HepG2 (cell line): ENCODE measurements around the gene OXLD1. TPM values are rescaled to one million over a fixed set of nuclear protein-coding genes. Genes with fewer than 3 reads are reported as not detected.

Experiments
- NPAS2 ChIP-seq: sonication (generic); formaldehyde crosslinking; IDR thresholded peaks from 2 replicates; pipeline ENCODE4 v1.8.0; 2022; ENCODE audit warnings: mild to moderate bottlenecking, missing genetic modification reagents, borderline replicate concordance
- PHF21A ChIP-seq: sonication (generic); formaldehyde crosslinking; IDR thresholded peaks from 2 replicates; pipeline ENCODE4 v1.5.0; 2020; ENCODE audit warnings: mild to moderate bottlenecking, missing genetic modification reagents
- SCMH1 ChIP-seq: sonication (generic); formaldehyde crosslinking; IDR thresholded peaks from 2 replicates; pipeline ENCODE4 v1.9.0; 2021; ENCODE audit warnings: missing genetic modification reagents, mild to moderate bottlenecking, borderline replicate concordance
- THAP8 ChIP-seq: sonication (generic); formaldehyde crosslinking; IDR thresholded peaks from 2 replicates; pipeline ENCODE4 v1.5.1; 2020; ENCODE audit warnings: missing genetic modification reagents, mild to moderate bottlenecking, borderline replicate concordance
- TMF1 ChIP-seq: sonication (generic); formaldehyde crosslinking; IDR thresholded peaks from 2 replicates; pipeline ENCODE4 v1.8.1; 2022; ENCODE audit warnings: low read depth, missing genetic modification reagents
- ZNF407 ChIP-seq: sonication (generic); formaldehyde crosslinking; IDR thresholded peaks from one replicate; pipeline ENCODE4 v1.5.1; 2020; ENCODE audit warnings: mild to moderate bottlenecking, missing genetic modification reagents; ENCODE audit errors: not compliant biosample characterization
- ZNF512B ChIP-seq: sonication (generic); formaldehyde crosslinking; IDR thresholded peaks from 2 replicates; pipeline ENCODE4 v1.5.1; 2020; ENCODE audit warnings: missing genetic modification reagents, mild to moderate bottlenecking, borderline replicate concordance
- ZNF574 ChIP-seq: sonication (generic); formaldehyde crosslinking; IDR thresholded peaks from 2 replicates; pipeline ENCODE4 v1.4.0; 2020; ENCODE audit warnings: missing genetic modification reagents
- ZNF782 ChIP-seq: sonication (generic); formaldehyde crosslinking; IDR thresholded peaks from 2 replicates; pipeline ENCODE4 v1.4.0; 2020; ENCODE audit warnings: missing genetic modification reagents, mild to moderate bottlenecking, borderline replicate concordance
- ZSCAN12 ChIP-seq: sonication (generic); formaldehyde crosslinking; IDR thresholded peaks from 2 replicates; pipeline ENCODE4 v1.9.0; 2021; ENCODE audit warnings: mild to moderate bottlenecking, missing genetic modification reagents
- polyA plus RNA-seq, 8 experiments: library from polyadenylated mRNA; depleted of rRNA in 3 of 8; stranded (reverse) in 7 of 8; unstranded in 1 of 8; fragments of >200 nt; fragmentation: Illumina TruSeq in 4 of 8; extraction: Trizol in 4 of 8; gene quantifications; 2 replicates each; pipeline versions ENCODE4 v1.2.1 to v1.2.3, GENCODE V29; 2011 to 2016; ENCODE audit warnings: low read depth in 4 of 8, missing spikeins in 1 of 8, mixed read lengths in 1 of 8; ENCODE audit not compliant: insufficient read depth in 1 of 8
- total RNA-seq, 5 experiments: library from RNA; depleted of rRNA; stranded (reverse); fragments of >200 nt; fragmentation: Illumina TruSeq; extraction: Trizol; gene quantifications; 2 replicates each; pipeline ENCODE4 v1.2.3, GENCODE V29; 2016; ENCODE audit warnings: low read depth in 1 of 5

Gene OXLD1
- total and polyA plus RNA-seq, 2 of the 13 experiments (the other 11 are each of a cell fraction or from before 2014, with no cell fraction given) = 27.1 to 37.5 TPM

GRCh38 chr17:81636505-81637288 lies 29.7 kb downstream of the OXLD1 start, which contains the start of the genes NPLOC4 and TSPAN10 (continued):
- TF ChIP-seq SCMH1 (CRISPR knock-in tag) = no peak
- peak; percentile 17 for TF ChIP-seq ZNF407 (CRISPR knock-in tag)
- TF ChIP-seq ZNF782 (CRISPR knock-in tag) = 0 out of 2 replicates have a peak, but pooled peaks have one; percentile 28
- TF ChIP-seq PHF21A = peak; percentile 64; the same call in 1 of the 2 replicates
- TF ChIP-seq TMF1 (CRISPR knock-in tag) = peak; percentile 91; the same call in 1 of the 2 replicates
- TF ChIP-seq ZSCAN12 (CRISPR knock-in tag) = peak; percentile 69; the same call in 1 of the 2 replicates
- TF ChIP-seq NPAS2 = no peak
- peak; percentile 96 for TF ChIP-seq ZNF574
- TF ChIP-seq ZNF512B (CRISPR knock-in tag) = 0 out of 2 replicates have a peak, but pooled peaks have one; percentile 27
- no peak; the same call in 1 of the 2 replicates for TF ChIP-seq THAP8 (CRISPR knock-in tag)
